Stomach (tissue), 9 donors: Measurements from ENCODE around the gene MRPS6. TPM values are rescaled to one million over a fixed set of nuclear protein-coding genes. Genes with fewer than 3 reads are reported as not detected.

Source experiments
- DNase-seq, 2 donors: peaks; one replicate each; pipeline versions ENCODE4 v3.0.0 to v3.0.0-alpha.2; 2013 to 2019
- H3K27ac ChIP-seq, 5 donors: fragments of 200-600 bp in 4 of 5; sonication (generic) in 4 of 5; one replicate each; pipeline ENCODE4 v1.5.1; 2013 to 2019; ENCODE audit warnings: mild to moderate bottlenecking in 1 of 5, moderate library complexity in 1 of 5
- H3K27me3 ChIP-seq, 3 donors: fragments of 200-600 bp; sonication (generic); one replicate each; pipeline ENCODE4 v1.5.1; 2017 to 2019; ENCODE audit warnings: mixed run types in 1 of 3
- H3K36me3 ChIP-seq, 4 donors: fragments of 200-600 bp; sonication (generic); 1 replicate in 3 of 4; 2 replicates in 1 of 4; pipeline ENCODE4 v1.5.1; 2016 to 2019
- H3K4me1 ChIP-seq, 4 donors: fragments of 200-600 bp; sonication (generic); one replicate each; pipeline ENCODE4 v1.5.1; 2016 to 2019
- H3K4me3 ChIP-seq, 4 donors: fragments of 200-600 bp; sonication (generic) in 3 of 4; one replicate each; pipeline ENCODE4 v1.5.1; 2016 to 2019; ENCODE audit warnings: mild to moderate bottlenecking in 1 of 4
- H3K9me3 ChIP-seq, 4 donors: fragments of 200-600 bp; sonication (generic); one replicate each; pipeline ENCODE4 v1.5.1; 2016 to 2019
- EP300 ChIP-seq: sonication (generic); formaldehyde crosslinking; IDR thresholded peaks from one replicate; pipeline ENCODE4 v1.6.1; 2017; ENCODE audit warnings: antibody characterized with exemption
- POLR2A ChIP-seq, 4 donors: fragments of 450-650 bp; IDR thresholded peaks; one replicate each; pipeline ENCODE4 v1.6.1; 2016; ENCODE audit warnings: antibody characterized with exemption in 4 of 4, control low read depth in 2 of 4, mild to moderate bottlenecking in 1 of 4, moderate library complexity in 1 of 4
- POLR2AphosphoS5 ChIP-seq, 3 donors: sonication (generic); formaldehyde crosslinking; IDR thresholded peaks; one replicate each; pipeline ENCODE4 v1.6.1; 2016; ENCODE audit warnings: antibody characterized with exemption in 3 of 3
- WGBS, 5 donors: extraction: QIAGEN DNeasy Blood & Tissue Kit in 3 of 5; methylation state at CpG; one replicate each; pipeline versions ENCODE4 v1.1.5 to v1.1.7; 2013 to 2018; 5-methylcytosine and 5-hydroxymethylcytosine counted together
- intact Hi-C: fragments of 100-400 bp; cut with DNase I; formaldehyde crosslinking; loops from one replicate; pipeline ENCODE4 v1.15.1; 2023; ENCODE audit warnings: low total_unique reads
- polyA plus RNA-seq, 3 donors: library from polyadenylated mRNA; stranded (reverse); fragments of 200-250 nt; gene quantifications; one replicate each; pipeline ENCODE4 v1.2.3, GENCODE V29; 2013
- total RNA-seq, 5 donors: library from RNA; depleted of rRNA; stranded (reverse); fragments of >200 nt; gene quantifications; one replicate each; pipeline versions ENCODE4 v1.1.0 to v1.2.3, GENCODE V29; 2014 to 2016
- TF ChIP-seq, protein P1 (sequence below), 7 experiments: fragments of 450-650 bp in 4 of 7; fragments of 200-600 bp in 3 of 7; sonication (generic) in 3 of 7; IDR thresholded peaks; one replicate each; pipeline ENCODE4 v1.5.1; 2016 to 2019; ENCODE audit warnings: antibody characterized with exemption in 7 of 7, control low read depth in 2 of 7, mild to moderate bottlenecking in 1 of 7
- donor health status: healthy with polysubstance abuse.
- donor health status: Bipolar disorder and iron deficiency.
- donor health status: healthy.

The MRPS6 gene
- total and polyA plus RNA-seq, 8 donors: 21.3 to 219 (median 51.3) TPM

DNA sequence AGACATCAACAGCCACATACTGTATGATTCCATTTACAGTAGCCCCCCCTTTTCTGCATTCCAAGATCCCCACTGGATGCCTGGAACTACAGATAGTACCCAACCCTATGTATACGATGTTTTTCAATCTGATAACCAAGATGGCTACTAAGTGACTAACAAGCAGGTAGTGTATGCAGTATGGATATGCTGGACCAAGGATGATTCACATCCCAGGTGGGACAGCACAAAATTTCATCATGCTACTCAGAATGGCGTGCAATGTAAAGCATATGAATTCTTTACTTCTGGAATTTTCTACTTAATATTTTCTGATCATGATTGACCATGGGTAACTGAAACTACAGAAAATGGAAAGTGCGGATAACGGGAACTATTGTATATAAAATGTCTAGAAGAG, 30.0 kb upstream of the MRPS6 start:
- WGBS, 5 donors: 84 to 95% (median 90%) methylated on average over 4 of the region's 4 CpGs
- intact Hi-C loops: no loop called here

DNA sequence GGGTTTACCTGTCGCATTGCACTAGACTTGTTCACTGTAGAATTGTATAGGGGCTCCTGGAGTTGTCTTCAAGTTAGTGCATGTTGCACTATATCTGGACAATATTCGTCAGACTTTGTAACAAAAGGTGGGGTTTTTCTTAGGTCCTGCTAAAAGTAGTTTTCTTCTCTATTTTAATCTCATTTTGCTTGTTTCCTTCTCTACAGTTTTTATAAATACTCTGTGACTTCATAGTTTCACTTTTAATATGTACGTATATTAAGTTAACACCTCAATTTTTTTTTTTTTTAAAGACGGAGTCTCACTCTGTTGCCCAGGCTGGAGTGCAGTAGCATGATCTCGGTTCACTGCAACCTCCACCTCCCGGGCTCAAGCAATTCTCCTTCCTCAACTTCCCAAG, 26.5 kb upstream of the MRPS6 start:
- intact Hi-C loops: no loop called here
- no peaks in the 10 kb centered on the region for H3K27me3 ChIP-seq
- no peak overlapping the region for H3K27ac ChIP-seq
- WGBS, 5 donors: 72 to 86% (median 82%) methylated on average over 6 of the region's 6 CpGs
- no peaks in the 10 kb centered on the region for H3K9me3 ChIP-seq
- H3K4me3 ChIP-seq: no peak overlapping the region
- DNase-seq: no peak
- TF ChIP-seq EP300 (no peak), POLR2A (IDR thresholded peaks at IDR 0.05) (no peak), POLR2AphosphoS5 (IDR thresholded peaks at IDR 0.05) (no peak)
- TF ChIP-seq, protein P1, sequence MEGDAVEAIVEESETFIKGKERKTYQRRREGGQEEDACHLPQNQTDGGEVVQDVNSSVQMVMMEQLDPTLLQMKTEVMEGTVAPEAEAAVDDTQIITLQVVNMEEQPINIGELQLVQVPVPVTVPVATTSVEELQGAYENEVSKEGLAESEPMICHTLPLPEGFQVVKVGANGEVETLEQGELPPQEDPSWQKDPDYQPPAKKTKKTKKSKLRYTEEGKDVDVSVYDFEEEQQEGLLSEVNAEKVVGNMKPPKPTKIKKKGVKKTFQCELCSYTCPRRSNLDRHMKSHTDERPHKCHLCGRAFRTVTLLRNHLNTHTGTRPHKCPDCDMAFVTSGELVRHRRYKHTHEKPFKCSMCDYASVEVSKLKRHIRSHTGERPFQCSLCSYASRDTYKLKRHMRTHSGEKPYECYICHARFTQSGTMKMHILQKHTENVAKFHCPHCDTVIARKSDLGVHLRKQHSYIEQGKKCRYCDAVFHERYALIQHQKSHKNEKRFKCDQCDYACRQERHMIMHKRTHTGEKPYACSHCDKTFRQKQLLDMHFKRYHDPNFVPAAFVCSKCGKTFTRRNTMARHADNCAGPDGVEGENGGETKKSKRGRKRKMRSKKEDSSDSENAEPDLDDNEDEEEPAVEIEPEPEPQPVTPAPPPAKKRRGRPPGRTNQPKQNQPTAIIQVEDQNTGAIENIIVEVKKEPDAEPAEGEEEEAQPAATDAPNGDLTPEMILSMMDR (IDR thresholded peaks at IDR 0.05): no peak
- no peaks in the 10 kb centered on the region for H3K36me3 ChIP-seq
- H3K4me1 ChIP-seq: no peaks in the 10 kb centered on the region

More for the DNA sequence above, 30.0 kb upstream of the MRPS6 start:
- TF ChIP-seq EP300 (no peak), POLR2A (IDR thresholded peaks at IDR 0.05) (no peak), POLR2AphosphoS5 (IDR thresholded peaks at IDR 0.05) (no peak)
- TF ChIP-seq, protein P1 (IDR thresholded peaks at IDR 0.05): no peak
- Histone ChIP-seq H3K27ac (no peak overlapping the region), H3K4me1 (no peaks in the 10 kb centered on the region), H3K36me3 (no peaks in the 10 kb centered on the region), H3K4me3 (no peak overlapping the region), H3K9me3 (no peaks in the 10 kb centered on the region), H3K27me3 (no peaks in the 10 kb centered on the region)
- DNase-seq: no peak

DNA sequence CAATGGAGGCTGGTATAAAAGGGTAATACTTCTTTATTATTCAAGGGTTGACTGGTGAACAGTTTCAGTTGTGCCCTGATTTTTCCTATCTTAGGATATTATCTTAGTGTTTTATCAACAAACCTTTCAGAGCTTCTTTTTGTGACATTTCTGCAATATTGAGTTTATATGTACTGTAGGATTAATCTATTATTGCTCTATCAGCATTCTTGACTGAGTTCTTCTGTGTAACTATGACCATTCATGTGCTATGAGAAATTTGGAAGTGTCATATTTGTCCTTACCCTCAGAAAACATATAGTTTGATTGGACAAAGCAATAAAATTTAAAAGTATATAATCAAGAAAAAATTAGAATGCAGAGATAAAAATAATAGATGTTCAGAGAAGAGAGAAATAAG, 25.5 kb upstream of the MRPS6 start:
- H3K4me1 ChIP-seq: no peaks in the 10 kb centered on the region
- H3K4me3 ChIP-seq: no peak overlapping the region
- no peak for TF ChIP-seq POLR2AphosphoS5 (IDR thresholded peaks at IDR 0.05)
- TF ChIP-seq, protein P1 (IDR thresholded peaks at IDR 0.05): no peak
- no peak for TF ChIP-seq EP300
- TF ChIP-seq POLR2A (IDR thresholded peaks at IDR 0.05): no peak
- no peak for DNase-seq
- intact Hi-C loops: no loop called here
- H3K36me3 ChIP-seq: no peaks in the 10 kb centered on the region
- H3K27ac ChIP-seq: no peak overlapping the region
- no peaks in the 10 kb centered on the region for H3K9me3 ChIP-seq
- no peaks in the 10 kb centered on the region for H3K27me3 ChIP-seq

DNA sequence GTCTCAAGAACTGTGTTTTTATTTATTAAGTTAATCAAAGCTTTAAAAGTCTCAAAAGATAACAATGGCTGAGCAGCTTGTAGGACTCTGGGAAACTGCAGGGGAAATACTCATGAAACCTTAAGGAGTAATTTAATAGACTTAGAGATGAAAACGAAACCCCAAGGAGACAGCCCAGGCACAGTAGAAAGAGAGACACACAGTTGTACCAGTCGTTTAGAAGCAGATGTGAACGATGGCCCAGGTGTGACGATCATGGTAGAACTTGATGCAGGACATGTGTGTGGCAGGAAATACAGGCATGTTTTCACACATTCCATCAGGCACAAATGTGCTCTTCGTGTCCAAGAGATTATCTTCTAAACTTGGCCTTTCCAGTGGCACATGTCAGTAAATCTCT, 21.2 kb upstream of the MRPS6 start:
- H3K9me3 ChIP-seq: no peaks in the 10 kb centered on the region
- H3K27ac ChIP-seq: no peak overlapping the region
- intact Hi-C loops: no loop called here

More for the DNA sequence above, 21.2 kb upstream of the MRPS6 start:
- TF ChIP-seq POLR2A (IDR thresholded peaks at IDR 0.05) (no peak), EP300 (no peak), POLR2AphosphoS5 (IDR thresholded peaks at IDR 0.05) (no peak)
- TF ChIP-seq, protein P1 (IDR thresholded peaks at IDR 0.05): no peak
- Histone ChIP-seq H3K36me3 (no peaks in the 10 kb centered on the region), H3K4me3 (no peak overlapping the region), H3K27me3 (no peaks in the 10 kb centered on the region), H3K4me1 (no peaks in the 10 kb centered on the region)
- no peak for DNase-seq
- WGBS, 5 donors: 85 to 92% (median 89%) methylated on average over 5 of the region's 5 CpGs
